ENCODE results near the gene MAN2B1.

MAN2B1 gene

GRCh38 chr19:12689581-12690216 lies 23.2 kb upstream of the MAN2B1 start:
- Histone ChIP-seq H4K20me1 (ENCODE audit: control insufficient read depth, insufficient read depth, low read depth, low read length) (no peaks in the 10 kb centered on the region), H3K4me3 (ENCODE audit: low read length) (no peak overlapping the region), H3K4me1 (ENCODE audit: control insufficient read depth, low read length) (no peaks in the 10 kb centered on the region), H3K4me2 (ENCODE audit: low read length) (no peak overlapping the region), H3K79me2 (ENCODE audit: control insufficient read depth, low read length) (no peaks in the 10 kb centered on the region), H3K27ac (ENCODE audit: low read depth, low read length) (no peak overlapping the region), H3K27me3 (ENCODE audit: control insufficient read depth, low read length) (no peaks in the 10 kb centered on the region), H3F3A (ENCODE audit: control insufficient read depth, insufficient read depth) (no peaks in the 10 kb centered on the region), H3K9me2 (replicated peaks; ENCODE audit: control insufficient read depth, low read length) (no peaks in the 10 kb centered on the region), H3K36me3 (ENCODE audit: control insufficient read depth, low read length) (no peaks in the 10 kb centered on the region), H3K9me3 (ENCODE audit: control insufficient read depth, insufficient read depth, low read length) (no peaks in the 10 kb centered on the region)
- no peak for TF ChIP-seq EZH2phosphoT487 (IDR thresholded peaks at IDR 0.05; ENCODE audit: borderline replicate concordance, low read length)
- TF ChIP-seq, protein P1, sequence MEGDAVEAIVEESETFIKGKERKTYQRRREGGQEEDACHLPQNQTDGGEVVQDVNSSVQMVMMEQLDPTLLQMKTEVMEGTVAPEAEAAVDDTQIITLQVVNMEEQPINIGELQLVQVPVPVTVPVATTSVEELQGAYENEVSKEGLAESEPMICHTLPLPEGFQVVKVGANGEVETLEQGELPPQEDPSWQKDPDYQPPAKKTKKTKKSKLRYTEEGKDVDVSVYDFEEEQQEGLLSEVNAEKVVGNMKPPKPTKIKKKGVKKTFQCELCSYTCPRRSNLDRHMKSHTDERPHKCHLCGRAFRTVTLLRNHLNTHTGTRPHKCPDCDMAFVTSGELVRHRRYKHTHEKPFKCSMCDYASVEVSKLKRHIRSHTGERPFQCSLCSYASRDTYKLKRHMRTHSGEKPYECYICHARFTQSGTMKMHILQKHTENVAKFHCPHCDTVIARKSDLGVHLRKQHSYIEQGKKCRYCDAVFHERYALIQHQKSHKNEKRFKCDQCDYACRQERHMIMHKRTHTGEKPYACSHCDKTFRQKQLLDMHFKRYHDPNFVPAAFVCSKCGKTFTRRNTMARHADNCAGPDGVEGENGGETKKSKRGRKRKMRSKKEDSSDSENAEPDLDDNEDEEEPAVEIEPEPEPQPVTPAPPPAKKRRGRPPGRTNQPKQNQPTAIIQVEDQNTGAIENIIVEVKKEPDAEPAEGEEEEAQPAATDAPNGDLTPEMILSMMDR (IDR thresholded peaks at IDR 0.05; ENCODE audit: low read depth, low read length, poor library complexity, severe bottlenecking) = no peak

GRCh38 chr19:12689012-12689411 lies 22.5 kb upstream of the MAN2B1 start:
- Histone ChIP-seq H3K79me2 (ENCODE audit: control insufficient read depth, low read length) (no peaks in the 10 kb centered on the region), H3K4me2 (ENCODE audit: low read length) (no peak overlapping the region), H3K4me1 (ENCODE audit: control insufficient read depth, low read length) (no peaks in the 10 kb centered on the region), H3F3A (ENCODE audit: control insufficient read depth, insufficient read depth) (no peaks in the 10 kb centered on the region; the same call in 1 of the 2 replicates), H3K36me3 (ENCODE audit: control insufficient read depth, low read length) (no peaks in the 10 kb centered on the region), H3K9me2 (replicated peaks; ENCODE audit: control insufficient read depth, low read length) (no peaks in the 10 kb centered on the region), H3K27me3 (ENCODE audit: control insufficient read depth, low read length) (no peaks in the 10 kb centered on the region), H3K27ac (ENCODE audit: low read depth, low read length) (no peak overlapping the region), H3K4me3 (ENCODE audit: low read length) (no peak overlapping the region), H4K20me1 (ENCODE audit: control insufficient read depth, insufficient read depth, low read depth, low read length) (no peaks in the 10 kb centered on the region), H3K9me3 (ENCODE audit: control insufficient read depth, insufficient read depth, low read length) (no peaks in the 10 kb centered on the region)
- no peak for TF ChIP-seq EZH2phosphoT487 (IDR thresholded peaks at IDR 0.05; ENCODE audit: borderline replicate concordance, low read length)
- TF ChIP-seq, protein P1 (IDR thresholded peaks at IDR 0.05; ENCODE audit: low read depth, low read length, poor library complexity, severe bottlenecking) = no peak

DNA sequence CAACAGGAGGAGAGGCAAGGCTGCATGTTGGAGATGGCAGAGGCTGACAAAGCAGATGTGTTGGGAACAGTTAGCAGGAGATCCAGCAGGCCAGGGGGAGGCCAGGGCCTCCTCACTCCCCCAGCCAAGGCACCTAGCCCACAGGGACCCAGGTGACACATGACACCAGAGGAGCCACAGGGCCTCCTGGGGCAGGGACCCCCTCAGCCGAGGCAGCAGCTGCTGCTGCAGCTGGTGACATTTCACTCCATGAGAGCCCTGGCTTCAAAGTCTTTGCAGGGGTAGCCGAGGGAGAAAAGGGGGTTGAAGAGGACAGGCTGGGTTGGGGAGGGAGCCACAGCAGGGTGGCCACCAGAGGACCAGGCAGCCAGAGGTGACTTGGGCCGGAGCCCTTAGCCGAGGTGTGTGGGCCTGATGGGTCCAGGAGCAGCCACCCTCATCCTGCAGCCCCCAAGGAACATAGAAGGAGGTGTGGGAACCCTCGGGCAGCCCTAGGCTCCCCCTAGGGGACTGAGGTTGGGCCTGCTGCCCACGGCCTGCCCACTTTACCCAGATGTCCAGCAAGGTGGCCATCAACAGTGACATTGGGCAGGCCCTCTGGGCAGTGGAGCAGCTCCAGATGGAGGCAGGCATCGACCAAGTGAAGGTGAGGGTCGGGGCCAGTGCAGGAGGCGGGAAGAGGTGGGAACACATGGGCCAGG lies 21.1 kb upstream of the MAN2B1 start, which contains the start of gene GNG14:
GNG14 (plus strand) TSS at position 503 of the 701 bp plus-strand sequence; CDS start at position 554, 51 bp downstream.
- Histone ChIP-seq H3K4me1 (ENCODE audit: control insufficient read depth, low read length) (no peaks in the 10 kb centered on the region), H3K27me3 (ENCODE audit: control insufficient read depth, low read length) (no peaks in the 10 kb centered on the region), H3F3A (ENCODE audit: control insufficient read depth, insufficient read depth) (no peaks in the 10 kb centered on the region; the same call in 1 of the 2 replicates), H3K36me3 (ENCODE audit: control insufficient read depth, low read length) (no peaks in the 10 kb centered on the region), H3K79me2 (ENCODE audit: control insufficient read depth, low read length) (no peaks in the 10 kb centered on the region), H3K27ac (ENCODE audit: low read depth, low read length) (no peak within 1 kb of the TSS), H3K4me3 (ENCODE audit: low read length) (no peak within 1 kb of the TSS), H4K20me1 (ENCODE audit: control insufficient read depth, insufficient read depth, low read depth, low read length) (no peaks in the 10 kb centered on the region), H3K9me3 (ENCODE audit: control insufficient read depth, insufficient read depth, low read length) (no peaks in the 10 kb centered on the region), H3K9me2 (replicated peaks; ENCODE audit: control insufficient read depth, low read length) (no peaks in the 10 kb centered on the region), H3K4me2 (ENCODE audit: low read length) (no peak within 1 kb of the TSS)
- TF ChIP-seq, protein P1 (IDR thresholded peaks at IDR 0.05; ENCODE audit: low read depth, low read length, poor library complexity, severe bottlenecking) = no peak
- TF ChIP-seq EZH2phosphoT487 (IDR thresholded peaks at IDR 0.05; ENCODE audit: borderline replicate concordance, low read length) = no peak

All from DOHH2 (cell line).